ENCODE measurements around the gene NEDD4L. TPM values are rescaled to one million over a fixed set of nuclear protein-coding genes. Genes with fewer than 3 reads are reported as not detected.
A peak's percentile ranks its signal among the peaks of the same experiment; 100 is the strongest.

NEDD4L gene
- total RNA-seq, 1 donor from 2014 or later: 32.6 TPM

DNA sequence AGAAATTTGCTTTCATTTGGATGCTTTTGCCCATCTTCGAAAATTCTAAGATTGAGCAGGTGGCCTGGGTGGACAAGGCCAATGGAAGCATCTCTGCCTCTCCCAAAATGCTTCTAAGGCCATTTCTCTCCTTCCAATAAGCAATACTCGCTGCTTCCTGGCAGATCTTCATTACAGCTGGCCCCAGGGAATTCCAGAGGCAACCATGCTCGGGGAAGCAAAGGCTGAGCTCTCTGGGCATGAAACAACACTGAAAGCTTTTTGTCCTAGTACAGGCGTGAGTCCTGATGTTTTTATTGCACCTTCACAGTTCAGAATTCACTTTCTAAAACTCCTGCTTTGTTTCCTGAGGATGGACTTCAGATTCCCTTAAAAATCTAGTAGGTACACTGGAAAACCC, 11.8 kb upstream of the NEDD4L start:
- H3K4me1 Mint-ChIP-seq: no peaks in the 10 kb centered on the region
- H3K27ac Mint-ChIP-seq: no peak overlapping the region
- H3K36me3 Mint-ChIP-seq (ENCODE audit: low read depth): no peaks in the 10 kb centered on the region
- no peaks in the 10 kb centered on the region for H3K9me3 Mint-ChIP-seq
- ATAC-seq (ENCODE audit: low read depth): no peak
- TF ChIP-seq, protein P1, sequence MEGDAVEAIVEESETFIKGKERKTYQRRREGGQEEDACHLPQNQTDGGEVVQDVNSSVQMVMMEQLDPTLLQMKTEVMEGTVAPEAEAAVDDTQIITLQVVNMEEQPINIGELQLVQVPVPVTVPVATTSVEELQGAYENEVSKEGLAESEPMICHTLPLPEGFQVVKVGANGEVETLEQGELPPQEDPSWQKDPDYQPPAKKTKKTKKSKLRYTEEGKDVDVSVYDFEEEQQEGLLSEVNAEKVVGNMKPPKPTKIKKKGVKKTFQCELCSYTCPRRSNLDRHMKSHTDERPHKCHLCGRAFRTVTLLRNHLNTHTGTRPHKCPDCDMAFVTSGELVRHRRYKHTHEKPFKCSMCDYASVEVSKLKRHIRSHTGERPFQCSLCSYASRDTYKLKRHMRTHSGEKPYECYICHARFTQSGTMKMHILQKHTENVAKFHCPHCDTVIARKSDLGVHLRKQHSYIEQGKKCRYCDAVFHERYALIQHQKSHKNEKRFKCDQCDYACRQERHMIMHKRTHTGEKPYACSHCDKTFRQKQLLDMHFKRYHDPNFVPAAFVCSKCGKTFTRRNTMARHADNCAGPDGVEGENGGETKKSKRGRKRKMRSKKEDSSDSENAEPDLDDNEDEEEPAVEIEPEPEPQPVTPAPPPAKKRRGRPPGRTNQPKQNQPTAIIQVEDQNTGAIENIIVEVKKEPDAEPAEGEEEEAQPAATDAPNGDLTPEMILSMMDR (IDR thresholded peaks at IDR 0.05): no peak
- H3K4me3 Mint-ChIP-seq: no peak overlapping the region
- CTCF ChIA-PET: no interaction called here
- no peak for DNase-seq
- H3K27me3 Mint-ChIP-seq: peaks cover 4% of the 10 kb centered on the region
- POLR2A ChIA-PET: no interaction called here
- intact Hi-C loops (cut with micrococcal nuclease): no loop called here

DNA sequence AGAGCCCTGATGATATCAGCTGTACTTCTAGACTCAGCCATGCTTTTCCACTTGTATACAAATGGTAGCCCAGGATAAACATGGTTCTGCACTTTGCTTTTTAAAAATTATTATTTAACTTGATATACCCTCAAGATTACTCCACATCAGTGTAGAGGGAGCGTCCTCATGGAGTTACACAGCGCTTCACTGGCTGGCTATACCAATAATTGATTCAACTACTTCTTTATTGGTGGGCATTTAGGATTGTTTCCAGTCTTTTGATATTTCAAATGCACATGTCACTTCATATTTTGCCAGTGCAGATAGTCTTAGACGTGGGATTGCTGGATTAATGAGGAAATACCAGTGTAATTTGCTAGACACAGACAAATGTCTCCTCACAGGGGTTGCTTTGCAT, 10.8 kb upstream of the NEDD4L start:
- Mint-ChIP-seq H3K36me3 (ENCODE audit: low read depth) (no peaks in the 10 kb centered on the region), H3K27ac (no peak overlapping the region), H3K4me1 (peaks cover 4% of the 10 kb centered on the region), H3K4me3 (no peak overlapping the region), H3K9me3 (no peaks in the 10 kb centered on the region), H3K27me3 (peaks cover 4% of the 10 kb centered on the region)
- ChIA-PET POLR2A (no interaction called here), CTCF (no interaction called here)
- intact Hi-C loops (cut with micrococcal nuclease): no loop called here
- no peak for ATAC-seq (ENCODE audit: low read depth)
- TF ChIP-seq, protein P1 (IDR thresholded peaks at IDR 0.05): no peak
- DNase-seq: no peak

DNA sequence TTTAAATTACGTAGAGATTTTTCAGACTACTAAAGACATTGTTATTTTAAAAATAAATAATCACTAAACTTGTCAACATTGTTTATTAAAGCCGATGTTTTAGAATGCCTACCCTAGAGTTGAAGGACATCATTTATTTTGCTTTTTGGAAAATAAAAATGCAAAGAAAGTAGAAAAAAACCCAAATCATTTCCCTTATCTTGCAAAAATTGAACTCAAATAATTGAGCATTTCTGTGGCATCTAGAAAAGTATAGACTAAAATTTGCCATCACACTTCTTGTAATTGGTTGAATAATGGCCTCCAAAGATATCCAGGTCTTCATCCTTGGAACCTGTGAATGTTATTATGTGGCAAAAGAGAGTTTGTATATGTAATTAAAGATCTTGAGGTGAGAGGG, 9.7 kb upstream of the NEDD4L start:
- H3K4me1 Mint-ChIP-seq: peaks cover 12% of the 10 kb centered on the region
- TF ChIP-seq, protein P1 (IDR thresholded peaks at IDR 0.05): no peak

DNA sequence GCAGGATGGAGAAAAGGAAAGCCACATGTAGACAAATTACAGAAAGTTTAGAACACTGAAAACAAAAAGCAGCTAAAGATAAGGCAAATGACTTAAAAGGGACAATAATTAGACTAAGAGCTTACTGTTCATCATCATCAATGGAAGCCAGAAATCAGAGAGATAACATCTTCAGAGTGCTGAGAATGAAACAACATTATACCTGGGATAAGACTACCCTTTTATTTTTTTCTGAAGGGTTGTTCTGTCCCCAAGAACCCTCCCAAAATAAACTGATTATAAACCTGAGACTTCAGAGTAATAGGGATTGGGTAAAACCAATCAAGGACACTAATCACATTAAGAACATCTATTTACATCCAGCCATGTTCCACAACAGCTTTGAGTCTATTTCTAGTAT, 6.9 kb upstream of the NEDD4L start:
- peaks cover 24% of the 10 kb centered on the region for H3K4me1 Mint-ChIP-seq
- peaks cover 4% of the 10 kb centered on the region for H3K27me3 Mint-ChIP-seq
- no peak for ATAC-seq (ENCODE audit: low read depth)
- ChIA-PET CTCF (no interaction called here), POLR2A (no interaction called here)
- H3K36me3 Mint-ChIP-seq (ENCODE audit: low read depth): no peaks in the 10 kb centered on the region
- H3K4me3 Mint-ChIP-seq: no peak overlapping the region
- intact Hi-C loops (cut with micrococcal nuclease): no loop called here
- no peaks in the 10 kb centered on the region for H3K9me3 Mint-ChIP-seq
- TF ChIP-seq, protein P1 (IDR thresholded peaks at IDR 0.05): no peak
- H3K27ac Mint-ChIP-seq: no peak overlapping the region
- no peak for DNase-seq

More for the DNA sequence above, 9.7 kb upstream of the NEDD4L start:
- CTCF ChIA-PET: no interaction called here
- DNase-seq (no peak), ATAC-seq (ENCODE audit: low read depth) (no peak)
- H3K27me3 Mint-ChIP-seq: peaks cover 4% of the 10 kb centered on the region
- POLR2A ChIA-PET: no interaction called here
- no peak overlapping the region for H3K4me3 Mint-ChIP-seq
- H3K9me3 Mint-ChIP-seq: no peaks in the 10 kb centered on the region
- intact Hi-C loops (cut with micrococcal nuclease): no loop called here
- no peaks in the 10 kb centered on the region for H3K36me3 Mint-ChIP-seq (ENCODE audit: low read depth)
- H3K27ac Mint-ChIP-seq: no peak overlapping the region

DNA sequence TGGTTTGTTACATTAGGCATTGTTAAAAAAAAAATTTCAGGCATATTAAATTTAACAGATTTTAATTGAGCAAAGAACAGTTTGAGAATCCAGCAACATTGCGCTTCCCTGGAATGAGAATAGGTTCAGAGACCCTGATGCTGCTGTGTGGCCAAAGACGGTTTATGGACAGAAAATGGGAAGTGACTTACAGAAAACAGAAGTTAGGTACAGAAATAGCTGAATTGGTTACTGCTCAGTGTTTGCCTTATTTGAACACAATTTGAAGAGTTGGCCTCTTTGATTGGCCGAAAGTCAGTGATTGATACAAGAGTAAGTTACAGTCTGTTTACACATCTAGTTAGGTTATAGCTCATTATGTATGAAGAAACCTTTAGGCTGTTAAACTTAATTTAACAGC, 6.0 kb upstream of the NEDD4L start:
- DNase-seq (no peak), ATAC-seq (ENCODE audit: low read depth) (peak; percentile 42)
- intact Hi-C loops (cut with micrococcal nuclease): no loop called here
- TF ChIP-seq, protein P1 (IDR thresholded peaks at IDR 0.05): no peak
- Mint-ChIP-seq H3K36me3 (ENCODE audit: low read depth) (no peaks in the 10 kb centered on the region), H3K27me3 (peaks cover 4% of the 10 kb centered on the region), H3K9me3 (no peaks in the 10 kb centered on the region), H3K27ac (peak overlapping the region; percentile 2), H3K4me3 (peak overlapping the region; percentile 5), H3K4me1 (peaks cover 31% of the 10 kb centered on the region)
- POLR2A ChIA-PET: interaction anchor here (0.7 kb wide), 2 partner anchors 12 to 26 kb away, joined by 5 to 6 read pairs; no protein-coding TSS in a partner anchor
- CTCF ChIA-PET: interaction anchor here (0.9 to 1.6 kb wide), 4 partner anchors 23 to 156 kb away, joined by 3 to 4 read pairs (median 3); no protein-coding TSS in a partner anchor

Measured in activated B cell treated with CpG ODN at 0.5 μM for 24 hours (primary cell).